GM13976 (cell line): ENCODE measurements around the gene SIGLEC9.

Source experiments
- DNase-seq: peaks from one replicate; pipeline ENCODE4 v3.0.0; 2012; ENCODE audit warnings: low spot score
- in situ Hi-C: fragments of 300-500 bp; cut with MboI; formaldehyde crosslinking; loops from one replicate; pipeline ENCODE4 v1.12.0; 2022; ENCODE audit warnings: low sequenced_read_pairs, mixed read lengths, inconsistent platforms; ENCODE audit not compliant: unreplicated experiment
- TF ChIP-seq, protein P1 (sequence below): IDR thresholded peaks from 2 replicates; pipeline ENCODE4 v1.5.1; 2012; ENCODE audit warnings: borderline replicate concordance, mild to moderate bottlenecking; ENCODE audit not compliant: insufficient read depth; ENCODE audit errors: extremely low read depth, missing control alignments, control extremely low read depth

Gene SIGLEC9

DNA sequence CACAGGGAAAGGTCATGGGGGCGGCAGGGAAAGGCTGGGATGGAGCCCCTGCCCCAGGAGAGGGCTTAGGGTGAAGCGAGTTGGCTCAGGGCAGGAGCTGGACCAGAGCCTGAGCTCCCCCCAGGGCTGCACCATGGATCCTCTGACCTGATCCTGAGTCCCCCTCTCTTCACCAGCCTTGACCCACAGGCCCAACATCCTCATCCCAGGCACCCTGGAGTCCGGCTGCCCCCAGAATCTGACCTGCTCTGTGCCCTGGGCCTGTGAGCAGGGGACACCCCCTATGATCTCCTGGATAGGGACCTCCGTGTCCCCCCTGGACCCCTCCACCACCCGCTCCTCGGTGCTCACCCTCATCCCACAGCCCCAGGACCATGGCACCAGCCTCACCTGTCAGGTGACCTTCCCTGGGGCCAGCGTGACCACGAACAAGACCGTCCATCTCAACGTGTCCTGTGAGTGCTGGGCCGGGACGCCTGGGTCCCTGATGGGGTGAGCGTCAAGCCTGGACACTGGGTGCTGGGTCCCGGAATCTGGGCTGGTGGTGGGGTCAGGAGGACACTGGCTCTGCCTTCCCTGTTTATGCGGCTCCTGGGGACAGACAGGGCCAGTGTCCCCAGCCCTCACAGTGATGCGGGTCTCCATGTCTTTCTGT, 842 bp downstream of the SIGLEC9 start:
- no peak for DNase-seq
- in situ Hi-C loops: no loop called here
- TF ChIP-seq, protein P1, sequence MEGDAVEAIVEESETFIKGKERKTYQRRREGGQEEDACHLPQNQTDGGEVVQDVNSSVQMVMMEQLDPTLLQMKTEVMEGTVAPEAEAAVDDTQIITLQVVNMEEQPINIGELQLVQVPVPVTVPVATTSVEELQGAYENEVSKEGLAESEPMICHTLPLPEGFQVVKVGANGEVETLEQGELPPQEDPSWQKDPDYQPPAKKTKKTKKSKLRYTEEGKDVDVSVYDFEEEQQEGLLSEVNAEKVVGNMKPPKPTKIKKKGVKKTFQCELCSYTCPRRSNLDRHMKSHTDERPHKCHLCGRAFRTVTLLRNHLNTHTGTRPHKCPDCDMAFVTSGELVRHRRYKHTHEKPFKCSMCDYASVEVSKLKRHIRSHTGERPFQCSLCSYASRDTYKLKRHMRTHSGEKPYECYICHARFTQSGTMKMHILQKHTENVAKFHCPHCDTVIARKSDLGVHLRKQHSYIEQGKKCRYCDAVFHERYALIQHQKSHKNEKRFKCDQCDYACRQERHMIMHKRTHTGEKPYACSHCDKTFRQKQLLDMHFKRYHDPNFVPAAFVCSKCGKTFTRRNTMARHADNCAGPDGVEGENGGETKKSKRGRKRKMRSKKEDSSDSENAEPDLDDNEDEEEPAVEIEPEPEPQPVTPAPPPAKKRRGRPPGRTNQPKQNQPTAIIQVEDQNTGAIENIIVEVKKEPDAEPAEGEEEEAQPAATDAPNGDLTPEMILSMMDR: no peak

- TF ChIP-seq, protein P1: no peak
- no peak for DNase-seq
- in situ Hi-C loops: no loop called here
Observed at GRCh38 chr19:51127032-51127431, 2.3 kb downstream of the SIGLEC9 start.

DNA sequence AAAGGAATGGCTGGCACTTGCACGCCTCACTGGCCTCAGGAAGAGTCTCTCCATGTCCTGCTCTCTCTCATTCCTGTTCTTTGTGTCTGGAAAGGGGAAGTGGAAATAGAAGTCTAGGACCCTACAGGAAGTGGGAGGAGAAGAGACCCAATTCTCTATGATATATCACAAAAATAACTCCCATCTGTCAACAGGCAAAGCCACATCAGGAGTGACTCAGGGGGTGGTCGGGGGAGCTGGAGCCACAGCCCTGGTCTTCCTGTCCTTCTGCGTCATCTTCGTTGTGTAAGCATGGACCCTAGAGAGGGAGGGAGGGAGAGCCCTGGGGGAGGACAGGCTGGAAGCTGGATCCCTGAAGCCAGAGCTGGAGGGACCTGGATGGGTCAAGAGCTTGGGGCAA, 3.0 kb downstream of the SIGLEC9 start:
- DNase-seq: no peak
- in situ Hi-C loops: no loop called here
- TF ChIP-seq, protein P1: no peak

DNA sequence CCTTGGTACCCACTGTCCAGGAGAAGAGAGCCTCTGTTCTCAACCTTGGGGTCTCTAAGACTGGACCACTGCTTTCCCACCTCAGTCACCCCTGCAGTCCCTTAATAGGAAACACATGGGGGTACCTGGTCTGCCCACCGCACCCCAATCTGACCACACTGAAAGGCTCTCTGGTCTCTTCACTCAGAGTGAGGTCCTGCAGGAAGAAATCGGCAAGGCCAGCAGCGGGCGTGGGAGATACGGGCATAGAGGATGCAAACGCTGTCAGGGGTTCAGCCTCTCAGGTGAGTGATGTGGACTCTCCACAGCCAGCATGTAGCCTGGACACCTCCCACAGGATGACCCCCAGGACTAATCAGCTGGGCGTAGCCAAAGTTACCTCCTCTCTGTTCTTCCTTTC, 3.5 kb downstream of the SIGLEC9 start:
- TF ChIP-seq, protein P1: no peak
- DNase-seq: no peak
- in situ Hi-C loops: no loop called here

GRCh38 chr19:51129716-51130115, 5.0 kb downstream of the SIGLEC9 start:
- TF ChIP-seq, protein P1: no peak
- in situ Hi-C loops: no loop called here
- DNase-seq: no peak

DNA sequence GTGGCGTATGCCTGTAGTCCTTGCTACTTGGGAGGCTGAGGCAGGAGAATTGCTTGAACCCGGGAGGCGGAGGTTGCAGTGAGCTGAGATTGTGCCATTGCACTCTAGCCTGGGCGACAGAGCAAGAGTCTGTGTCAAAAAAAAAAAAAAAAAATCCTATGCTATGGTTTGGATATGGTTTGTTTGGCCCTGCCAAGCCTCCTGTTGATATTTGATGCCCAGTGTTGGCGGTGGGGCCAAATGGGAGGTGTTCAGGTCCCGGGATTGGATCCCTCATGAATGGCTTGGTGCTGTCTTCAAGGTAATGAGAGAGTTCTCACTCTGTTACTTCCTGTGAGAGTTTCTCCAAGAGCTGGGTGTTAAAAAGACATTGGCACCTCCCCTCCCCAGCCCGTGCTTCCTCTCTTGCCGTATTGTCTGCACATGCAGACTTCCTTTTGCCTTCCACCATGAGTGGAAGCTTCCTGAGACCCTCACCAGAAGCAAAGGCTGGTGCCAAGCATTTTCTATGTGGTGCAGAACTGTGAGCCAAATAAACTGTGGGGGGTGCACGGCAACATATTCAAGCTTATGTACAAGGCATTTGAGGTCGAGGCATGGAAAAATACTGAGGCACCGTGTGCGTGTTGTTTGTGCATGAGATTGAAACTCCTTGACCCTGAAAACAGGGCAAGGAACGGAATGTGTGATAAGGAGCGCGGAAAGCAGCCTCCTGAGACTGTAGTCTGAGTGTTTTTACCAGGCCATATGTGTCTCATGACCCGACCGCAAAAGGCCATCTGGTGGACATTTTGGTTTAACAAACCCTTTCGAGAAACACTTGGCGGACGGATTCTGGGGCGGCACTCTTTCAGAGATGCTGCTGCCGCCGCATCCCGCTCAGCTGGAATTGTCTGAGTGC, 7.3 kb downstream of the SIGLEC9 start:
- TF ChIP-seq, protein P1: no peak
- in situ Hi-C loops: no loop called here
- DNase-seq: peak; percentile 57
